Thyroid gland (tissue), 4 donors: ENCODE results near the gene CDYL2.

Source experiments
- POLR2A ChIP-seq, 2 donors: fragments of 450-650 bp; IDR thresholded peaks; one replicate each; pipeline ENCODE4 v1.6.1; 2017; ENCODE audit warnings: antibody characterized with exemption in 2 of 2, mild to moderate bottlenecking in 2 of 2, moderate library complexity in 1 of 2
- TF ChIP-seq, protein P1 (sequence below), 6 experiments: fragments of 200-600 bp in 3 of 6; fragments of 450-650 bp in 3 of 6; sonication (generic) in 3 of 6; IDR thresholded peaks; one replicate each; pipeline ENCODE4 v1.5.1; 2016 to 2019; ENCODE audit warnings: antibody characterized with exemption in 6 of 6, mild to moderate bottlenecking in 2 of 6, inconsistent platforms in 1 of 6, moderate library complexity in 1 of 6

GRCh38 chr16:80618862-80619648 is 185.3 kb downstream of the CDYL2 start:
- no peak for TF ChIP-seq POLR2A (IDR thresholded peaks at IDR 0.05)
- TF ChIP-seq, protein P1, sequence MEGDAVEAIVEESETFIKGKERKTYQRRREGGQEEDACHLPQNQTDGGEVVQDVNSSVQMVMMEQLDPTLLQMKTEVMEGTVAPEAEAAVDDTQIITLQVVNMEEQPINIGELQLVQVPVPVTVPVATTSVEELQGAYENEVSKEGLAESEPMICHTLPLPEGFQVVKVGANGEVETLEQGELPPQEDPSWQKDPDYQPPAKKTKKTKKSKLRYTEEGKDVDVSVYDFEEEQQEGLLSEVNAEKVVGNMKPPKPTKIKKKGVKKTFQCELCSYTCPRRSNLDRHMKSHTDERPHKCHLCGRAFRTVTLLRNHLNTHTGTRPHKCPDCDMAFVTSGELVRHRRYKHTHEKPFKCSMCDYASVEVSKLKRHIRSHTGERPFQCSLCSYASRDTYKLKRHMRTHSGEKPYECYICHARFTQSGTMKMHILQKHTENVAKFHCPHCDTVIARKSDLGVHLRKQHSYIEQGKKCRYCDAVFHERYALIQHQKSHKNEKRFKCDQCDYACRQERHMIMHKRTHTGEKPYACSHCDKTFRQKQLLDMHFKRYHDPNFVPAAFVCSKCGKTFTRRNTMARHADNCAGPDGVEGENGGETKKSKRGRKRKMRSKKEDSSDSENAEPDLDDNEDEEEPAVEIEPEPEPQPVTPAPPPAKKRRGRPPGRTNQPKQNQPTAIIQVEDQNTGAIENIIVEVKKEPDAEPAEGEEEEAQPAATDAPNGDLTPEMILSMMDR (IDR thresholded peaks at IDR 0.05) = no peak
